Stimulated activated CD4-positive, alpha-beta T cell treated with anti-CD3 and anti-CD28 coated beads, Interleukin-1b, Interleukin-23, amount 100 ng/mL, for 24 hours (primary cell): Measurements from ENCODE around the gene UCKL1.
"Not testable (repeated sequence)": the region's sequence is repeated elsewhere in the genome, so short reads cannot be mapped to it uniquely, and the experiment has no call there.

Experiments used
- DNase-seq, 4 experiments: peaks; one replicate each; pipeline ENCODE4 v3.0.0-alpha.2; 2020; ENCODE audit warnings: low read depth in 4 of 4, low spot score in 1 of 4

The UCKL1 gene

DNA sequence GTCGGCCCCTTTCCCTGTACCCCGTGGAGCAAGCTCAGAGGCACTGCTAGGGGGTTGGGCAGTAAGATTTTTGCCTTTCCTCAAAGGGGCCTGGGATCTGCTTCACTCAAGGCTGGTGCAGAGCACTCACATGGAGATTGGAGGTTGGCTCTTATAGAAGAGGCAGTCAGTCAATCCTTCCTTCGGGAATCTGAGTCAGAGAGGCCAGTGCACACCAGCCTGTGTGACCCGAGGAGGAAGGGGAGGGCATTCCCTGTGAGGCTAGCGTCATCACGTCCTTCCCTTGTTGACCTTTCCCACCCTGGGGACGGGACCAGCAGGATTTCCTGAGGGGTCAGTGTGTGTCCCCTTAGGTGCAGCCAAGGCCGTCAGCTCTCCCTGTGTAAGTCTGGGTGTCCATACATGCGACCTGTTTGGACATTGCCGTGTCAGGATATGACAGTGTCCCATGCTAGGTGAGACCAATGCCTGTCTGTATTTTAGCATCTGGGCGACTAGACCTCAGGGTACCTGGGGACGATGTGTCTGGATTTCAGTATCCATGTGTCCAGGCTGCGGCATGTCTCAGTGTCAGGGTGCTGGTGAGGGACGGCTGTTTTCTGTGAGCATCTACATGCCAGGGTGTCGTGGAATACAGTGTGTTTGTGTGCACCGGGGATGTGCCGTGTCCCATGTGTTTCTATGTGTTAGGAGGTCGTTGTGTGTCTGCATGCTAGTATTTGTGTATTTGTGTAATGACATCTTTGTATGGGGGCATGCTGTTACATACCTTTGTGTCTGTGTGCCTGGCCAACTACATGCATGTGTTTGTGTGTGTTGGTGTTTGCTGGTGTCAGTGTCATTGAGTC lies 16.3 kb upstream of the UCKL1 start:
- no peak for DNase-seq

DNA sequence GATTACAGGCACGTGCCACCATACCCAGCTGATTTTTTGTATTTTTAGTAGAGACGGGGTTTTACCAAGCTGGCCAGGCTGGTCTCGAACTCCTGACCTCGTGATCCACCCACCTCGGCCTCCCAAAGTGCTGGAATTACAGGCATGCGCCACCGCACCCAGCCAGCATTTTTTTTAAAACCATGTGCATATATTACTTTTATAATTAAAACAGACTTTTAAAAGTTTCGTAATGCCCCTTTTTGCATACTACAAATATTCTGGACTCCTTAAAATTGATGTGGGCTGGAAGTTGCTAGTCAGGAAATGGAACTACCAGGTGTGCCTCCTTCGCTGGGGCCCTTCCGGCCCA lies 15.7 kb upstream of the UCKL1 start:
- DNase-seq = not testable (repeated sequence)

DNA sequence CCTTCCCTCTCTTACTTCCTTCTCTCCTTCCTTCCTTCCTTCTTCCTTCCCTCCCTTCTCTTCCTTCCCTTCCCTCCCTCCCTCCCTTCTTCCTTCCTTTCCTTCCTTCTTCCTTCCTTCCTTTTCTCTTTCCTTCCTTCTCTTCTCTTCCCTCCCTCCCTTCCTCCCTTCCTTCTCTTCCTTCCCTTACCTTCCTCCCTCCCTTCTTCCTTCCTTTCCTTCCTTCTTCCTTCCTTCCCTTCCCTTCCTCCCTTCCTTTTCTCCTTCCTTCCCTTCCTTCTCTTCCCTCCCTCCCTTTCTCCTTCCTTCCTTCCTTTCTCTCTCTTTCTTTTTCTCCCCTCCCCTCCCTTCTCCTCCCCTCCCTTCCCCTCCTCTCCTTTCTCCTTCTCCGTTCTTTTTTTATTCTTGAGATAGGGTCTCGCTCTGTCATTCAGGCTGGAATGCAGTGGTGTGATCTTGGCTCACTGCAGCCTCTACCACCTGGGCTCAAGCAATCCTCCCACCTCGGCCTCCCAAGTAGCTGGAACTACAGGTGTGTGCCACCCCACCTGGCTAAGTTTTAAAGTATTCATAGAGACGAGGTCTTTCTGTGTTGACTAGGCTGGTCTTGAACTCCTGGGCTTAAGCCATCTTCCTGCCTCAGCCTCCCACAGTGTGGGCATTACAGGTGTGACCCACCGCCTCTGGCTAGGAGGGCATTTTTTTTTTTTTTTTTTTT lies 14.7 kb upstream of the UCKL1 start:
- no peak for DNase-seq

GRCh38 chr20:63969838-63970713 lies 13.9 kb upstream of the UCKL1 start, which contains the start of gene ZNF512B:
ZNF512B (minus strand) TSS chr20:63969930; CDS start chr20:63967950, 1,980 bp downstream.
- peak in 2 of 4 experiments; percentile 57 to 62 for DNase-seq

GRCh38 chr20:63968928-63969760 lies 12.9 kb upstream of the UCKL1 start:
- DNase-seq = no peak

- DNase-seq = no peak
These were observed 12.1 kb upstream of the UCKL1 start for GRCh38 chr20:63968136-63968927.

GRCh38 chr20:63967330-63968135 lies 11.3 kb upstream of the UCKL1 start:
- DNase-seq = no peak

DNA sequence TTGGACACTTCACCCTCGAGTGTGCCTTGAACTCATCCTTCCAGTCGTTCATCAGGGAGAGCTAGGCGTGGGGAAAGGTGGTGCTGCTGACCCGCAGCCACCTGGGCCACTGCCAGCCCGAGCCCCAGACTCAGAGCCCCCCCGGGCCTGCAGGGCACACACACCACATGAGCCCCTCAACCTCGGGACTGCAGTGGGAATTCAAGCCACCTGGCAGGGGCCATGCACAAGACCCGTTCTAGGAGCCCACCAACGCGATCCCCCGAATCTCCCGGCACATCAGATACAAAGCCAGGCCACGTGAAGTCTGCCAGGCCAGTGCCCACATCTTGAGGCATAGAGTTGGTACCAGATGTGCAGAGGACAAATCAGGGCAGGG lies 10.7 kb upstream of the UCKL1 start:
- DNase-seq = no peak

- DNase-seq = no peak
These were observed 10.1 kb upstream of the UCKL1 start for GRCh38 chr20:63966172-63966943.

GRCh38 chr20:63964412-63964811 lies 8.2 kb upstream of the UCKL1 start:
- no peak for DNase-seq

GRCh38 chr20:63963784-63964301 lies 7.6 kb upstream of the UCKL1 start:
- no peak for DNase-seq

DNA sequence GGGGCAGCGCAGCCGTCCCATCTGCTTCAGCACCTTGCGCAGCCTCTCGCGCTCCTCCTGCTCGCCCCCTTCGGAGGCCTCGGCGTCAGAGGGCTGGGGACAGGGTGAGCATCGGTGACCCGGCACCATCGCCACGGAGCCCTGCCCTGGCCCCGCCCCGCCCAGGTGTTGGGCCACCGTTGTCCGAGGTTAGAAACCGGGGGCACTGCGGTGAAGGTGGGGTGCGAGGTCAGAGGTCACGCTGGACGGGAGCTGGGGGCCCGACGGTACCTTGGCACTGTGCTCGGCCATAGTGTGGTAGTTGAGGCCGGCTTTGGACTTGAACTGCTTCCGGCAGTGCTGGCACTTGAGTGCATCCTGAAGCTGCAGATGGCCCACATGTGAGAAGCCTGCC lies 7.1 kb upstream of the UCKL1 start:
- no peak for DNase-seq

GRCh38 chr20:63962426-63963347 lies 6.5 kb upstream of the UCKL1 start:
- no peak for DNase-seq

GRCh38 chr20:63961664-63962425 lies 5.6 kb upstream of the UCKL1 start:
- DNase-seq = no peak

DNA sequence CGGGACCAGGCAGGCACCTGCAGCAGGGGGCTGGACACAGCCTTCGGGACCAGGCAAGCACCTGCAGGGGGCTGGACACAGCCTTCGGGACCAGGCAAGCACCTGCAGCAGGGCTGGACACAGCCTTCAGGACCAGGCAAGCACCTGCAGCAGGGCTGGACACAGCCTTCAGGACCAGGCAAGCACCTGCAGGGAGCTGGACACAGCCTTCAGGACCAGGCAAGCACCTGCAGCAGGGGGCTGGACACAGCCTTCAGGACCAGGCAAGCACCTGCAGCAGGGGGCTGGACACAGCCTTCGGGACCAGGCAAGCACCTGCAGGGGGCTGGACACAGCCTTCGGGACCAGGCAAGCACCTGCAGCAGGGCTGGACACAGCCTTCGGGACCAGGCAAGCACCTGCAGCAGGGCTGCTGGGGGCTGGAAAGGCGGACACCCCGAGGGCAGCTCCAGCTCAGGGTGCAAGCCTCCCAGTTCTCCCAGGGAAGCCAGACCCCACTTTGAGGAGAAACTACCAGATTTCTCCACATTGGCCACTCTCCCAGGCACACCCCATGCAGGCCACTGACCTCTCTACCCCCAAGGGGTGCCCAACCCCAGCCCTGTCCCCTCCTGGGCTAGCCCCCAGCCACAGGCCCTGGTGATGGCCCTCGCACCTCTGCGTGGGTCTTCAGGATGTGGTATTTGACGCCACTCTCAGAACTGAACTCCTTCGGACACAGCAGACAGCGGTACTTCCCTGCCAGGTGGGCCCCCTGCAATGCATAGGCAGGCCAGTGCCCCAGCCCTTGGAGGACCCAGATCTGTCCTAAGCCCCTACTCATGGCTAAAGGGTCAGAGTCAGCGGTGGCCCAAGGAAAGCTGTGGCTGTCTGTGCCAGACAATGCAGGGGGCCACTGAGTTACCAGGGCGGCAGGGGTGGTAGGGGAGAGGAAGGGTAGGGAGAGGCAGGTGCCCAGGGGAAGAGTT lies 4.7 kb upstream of the UCKL1 start:
- DNase-seq = not testable (repeated sequence)
